T-helper 9 cell (primary cell): Measurements from ENCODE around the gene THAP7.

Experiments
- DNase-seq: peaks from one replicate; pipeline ENCODE4 v3.0.0-alpha.2; 2020

Gene THAP7

DNA sequence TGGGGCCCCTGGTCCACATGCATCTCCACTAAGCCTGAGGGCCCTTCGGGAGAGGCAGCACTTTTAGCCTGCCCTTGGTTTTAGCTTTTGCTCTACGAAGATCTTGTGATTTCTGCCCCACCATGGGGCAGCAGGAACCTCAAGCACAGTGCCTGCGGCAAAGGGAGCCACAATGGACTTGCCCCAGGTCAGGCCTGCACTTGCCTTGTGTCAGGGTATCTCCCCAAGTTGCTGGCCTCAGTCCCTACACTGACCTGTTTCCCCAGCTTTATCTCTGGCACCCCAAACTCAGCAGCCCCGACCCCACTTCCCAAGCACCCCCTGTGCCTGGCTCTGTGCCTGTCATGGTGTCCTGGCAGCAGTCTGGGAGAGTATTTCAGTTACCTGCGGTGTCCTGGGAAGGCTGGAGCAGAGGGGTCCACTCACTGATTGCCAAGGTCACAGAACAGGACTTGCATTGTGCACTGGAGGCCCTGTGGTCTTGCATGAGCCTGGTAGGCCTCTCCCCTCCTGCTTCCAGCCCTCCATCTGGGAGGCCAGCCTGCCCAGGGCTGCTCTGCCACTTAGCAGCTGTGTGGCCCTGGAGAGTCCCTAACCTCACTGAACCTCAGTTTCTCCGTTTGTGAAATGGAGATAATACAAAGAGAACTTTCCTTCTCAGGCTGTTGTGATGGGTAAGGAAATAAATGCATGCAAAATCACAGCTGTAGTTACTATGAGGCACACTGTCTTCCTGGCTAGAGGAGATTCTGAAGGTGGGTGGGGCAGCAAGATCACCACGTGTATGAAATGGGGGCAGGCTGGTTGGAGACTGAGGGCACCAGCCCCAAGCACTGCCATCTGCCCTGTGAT lies 38.5 kb downstream of the THAP7 start:
- DNase-seq: no peak

GRCh38 chr22:20962491-20962945 lies 39.4 kb downstream of the THAP7 start:
- DNase-seq: no peak

DNA sequence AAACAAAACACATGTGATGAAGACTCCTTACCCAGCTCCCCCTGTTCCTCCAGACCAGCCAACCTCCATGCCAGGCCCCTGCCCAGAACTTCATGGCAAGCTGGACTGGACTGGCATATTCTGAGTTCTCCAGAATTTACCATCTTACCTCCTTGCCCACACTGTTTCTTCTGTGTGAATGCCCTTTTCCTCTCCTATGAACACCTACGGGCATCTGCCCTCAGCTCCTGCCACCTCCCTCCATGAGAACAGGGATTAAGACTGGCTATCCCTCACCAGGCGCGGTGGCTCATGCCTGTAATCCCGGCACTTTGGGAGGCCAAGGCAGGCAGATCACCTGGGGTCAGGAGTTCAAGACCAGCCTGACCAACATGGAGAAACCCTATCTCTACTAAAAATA lies 41.3 kb downstream of the THAP7 start:
- no peak for DNase-seq

GRCh38 chr22:20959578-20960461 lies 42.1 kb downstream of the THAP7 start:
- no peak for DNase-seq

- no peak for DNase-seq
Measured at GRCh38 chr22:20957683-20958431, 44.1 kb downstream of the THAP7 start.

DNA sequence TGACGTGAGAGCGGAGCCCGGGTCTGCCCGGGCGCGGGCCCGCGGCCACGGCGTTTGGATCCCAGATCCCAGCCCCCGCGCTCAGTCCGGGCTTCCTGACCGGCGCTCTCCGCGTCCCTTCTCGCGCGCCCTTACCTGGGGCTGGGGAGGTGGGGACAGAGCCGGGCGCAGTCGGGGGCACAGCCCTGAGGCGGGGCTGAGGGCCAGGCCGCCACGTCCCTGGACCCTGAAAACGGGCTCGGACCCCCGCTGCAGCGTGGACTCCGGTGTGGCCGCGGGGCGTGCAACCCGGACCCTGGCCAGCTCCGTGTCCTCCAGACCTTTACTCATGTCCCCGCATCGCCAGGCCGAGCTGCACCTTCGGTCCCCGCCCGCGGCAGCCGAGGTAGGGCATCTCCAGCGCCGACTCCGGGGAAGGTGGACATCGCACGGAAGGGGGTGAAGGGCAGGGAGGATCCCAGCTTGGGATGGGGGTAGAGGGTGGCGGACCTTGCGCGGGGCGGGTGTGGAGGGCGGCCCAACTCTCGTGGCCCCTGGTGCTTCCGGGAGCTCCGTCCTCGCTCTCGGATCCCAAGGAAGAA lies 44.7 kb downstream of the THAP7 start:
- no peak for DNase-seq

DNA sequence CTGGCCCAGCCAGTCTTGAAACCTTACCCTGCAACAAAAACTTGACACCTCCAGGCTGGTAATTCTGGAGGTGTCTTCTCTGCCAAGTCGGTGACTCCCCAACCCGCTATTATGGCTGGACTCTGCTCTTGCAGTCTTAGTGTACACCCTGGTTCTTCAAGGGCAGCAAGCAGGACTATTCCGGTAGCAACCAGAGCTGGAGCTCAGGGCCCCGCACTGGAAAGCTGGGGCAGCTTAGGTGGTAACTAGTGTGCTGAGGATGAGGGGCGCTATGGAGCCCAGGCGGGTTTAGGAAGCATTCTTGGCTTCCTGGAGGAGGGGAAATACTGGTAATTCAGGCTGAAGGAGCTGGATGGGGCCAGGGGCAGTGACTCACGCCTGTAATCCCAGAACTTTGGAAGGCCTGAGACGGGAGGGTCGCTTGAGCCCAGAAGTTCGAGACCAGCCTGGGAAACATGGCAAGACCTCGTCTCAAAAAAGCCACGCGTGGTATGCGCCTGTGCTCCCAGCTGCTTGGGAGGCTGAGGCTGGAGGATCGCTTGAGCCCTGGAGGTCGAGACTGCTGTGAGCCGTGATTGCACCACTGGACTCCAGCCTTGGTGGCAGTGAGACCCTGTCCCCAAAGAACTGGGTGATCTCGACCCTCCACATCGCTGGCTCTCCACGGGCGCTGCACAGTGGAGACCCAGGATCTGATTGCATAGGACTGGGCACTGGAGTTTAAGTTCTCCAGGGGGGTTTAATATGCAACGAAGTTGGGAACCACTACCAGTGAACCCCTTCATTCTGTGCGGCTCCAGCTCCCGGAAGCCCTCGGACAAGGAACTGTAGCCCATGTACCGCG lies 45.4 kb downstream of the THAP7 start:
- DNase-seq: no peak

GRCh38 chr22:20955548-20955947 lies 46.4 kb downstream of the THAP7 start:
- DNase-seq: no peak

- DNase-seq: no peak
Measured at GRCh38 chr22:20953668-20954500, 48.0 kb downstream of the THAP7 start.

DNA sequence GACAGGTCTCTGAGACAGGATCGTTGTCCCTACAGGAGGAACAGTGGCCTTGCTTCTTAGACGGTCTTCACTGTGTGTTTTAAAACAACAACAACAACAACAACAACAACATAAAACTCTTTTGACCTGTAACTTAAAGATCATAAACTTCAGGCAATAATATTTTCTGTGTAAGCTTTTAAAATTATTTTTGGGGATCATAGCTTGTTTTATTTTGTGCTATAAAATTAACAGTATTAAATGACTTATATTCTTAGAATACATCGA lies 48.6 kb downstream of the THAP7 start:
- no peak for DNase-seq

- no peak for DNase-seq
Measured at GRCh38 chr22:20952544-20953341, 49.2 kb downstream of the THAP7 start.

- no peak for DNase-seq
Measured at GRCh38 chr22:20951932-20952380, 50.0 kb downstream of the THAP7 start.

DNA sequence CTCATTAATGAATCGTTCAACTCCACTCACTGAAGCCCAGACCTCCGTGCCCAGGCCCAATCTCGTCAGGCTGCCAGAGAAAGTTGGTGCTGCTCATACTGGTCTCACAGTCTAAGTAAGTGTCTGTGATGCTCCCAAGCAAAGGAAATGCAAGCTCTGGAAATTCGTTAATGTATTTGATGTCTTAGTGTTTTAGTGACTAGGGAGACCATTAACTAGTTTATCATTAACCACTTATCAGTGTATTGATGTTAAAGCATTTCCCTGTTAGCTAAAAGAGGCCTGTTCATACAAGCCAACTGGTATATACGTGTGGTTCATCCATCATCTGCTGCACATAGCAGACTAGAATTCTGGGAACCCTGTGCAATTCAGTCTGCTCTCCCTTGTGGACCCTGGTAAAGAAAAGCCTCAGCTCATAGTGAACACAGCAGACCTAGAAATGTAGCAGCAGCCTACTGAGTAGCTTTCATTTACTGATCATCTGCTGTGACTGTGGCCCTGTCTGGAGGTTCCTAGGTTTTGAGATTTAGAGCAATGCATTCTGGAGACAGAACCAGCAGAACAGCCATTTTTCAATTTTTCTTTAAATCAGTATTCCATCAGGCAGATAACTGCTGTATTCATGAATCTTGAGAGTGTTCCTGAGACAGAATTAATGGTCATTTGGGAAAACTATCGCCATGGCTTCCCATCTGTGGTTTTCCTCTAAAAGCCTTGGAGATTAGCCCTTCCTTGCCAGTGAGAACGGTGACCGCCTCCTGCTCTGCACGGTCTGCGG lies 50.6 kb downstream of the THAP7 start:
- DNase-seq: no peak

DNA sequence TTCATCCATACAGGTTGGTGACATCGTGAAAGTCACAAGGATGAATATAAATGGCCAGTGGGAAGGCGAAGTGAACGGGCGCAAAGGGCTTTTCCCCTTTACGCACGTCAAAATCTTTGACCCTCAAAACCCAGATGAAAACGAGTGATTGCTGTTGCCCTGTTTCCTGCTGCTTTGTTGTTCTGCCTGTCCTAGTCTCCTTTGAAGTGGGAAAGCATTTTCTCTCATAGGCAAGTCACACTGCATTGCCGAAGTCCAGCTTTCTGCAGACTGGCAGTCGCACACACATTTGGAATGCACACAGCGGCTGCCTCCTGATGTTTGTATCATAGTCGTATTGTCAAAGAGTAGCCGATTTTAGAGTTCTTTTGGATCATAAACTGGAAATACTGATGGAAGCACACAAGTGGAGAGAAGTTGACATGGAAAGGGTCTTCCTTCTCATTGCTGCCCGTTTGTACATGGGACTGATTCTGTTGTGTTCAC lies 52.2 kb downstream of the THAP7 start:
- DNase-seq: no peak
